Renal cortex interstitium (tissue), 11 donors: ENCODE data around the gene CFAP97D2. TPM values are rescaled to one million over a fixed set of nuclear protein-coding genes. Genes with fewer than 3 reads are reported as not detected.
"Not testable (repeated sequence)": the region's sequence is repeated elsewhere in the genome, so short reads cannot be mapped to it uniquely, and the experiment has no call there.

Source experiments
- DNase-seq, 11 donors: peaks; one replicate each; pipeline ENCODE4 v3.0.0-alpha.2; 2013; ENCODE audit warnings: low read depth in 9 of 11, low spot score in 4 of 11; ENCODE audit errors: extremely low read depth in 1 of 11
- polyA plus RNA-seq, 3 donors: library from polyadenylated mRNA; unstranded; fragments of 120-200 nt; gene quantifications; one replicate each; pipeline ENCODE4 v1.2.1, GENCODE V29; 2013; ENCODE audit not compliant: insufficient read length in 3 of 3

Gene CFAP97D2
- polyA plus RNA-seq, 3 donors = not detected

DNA sequence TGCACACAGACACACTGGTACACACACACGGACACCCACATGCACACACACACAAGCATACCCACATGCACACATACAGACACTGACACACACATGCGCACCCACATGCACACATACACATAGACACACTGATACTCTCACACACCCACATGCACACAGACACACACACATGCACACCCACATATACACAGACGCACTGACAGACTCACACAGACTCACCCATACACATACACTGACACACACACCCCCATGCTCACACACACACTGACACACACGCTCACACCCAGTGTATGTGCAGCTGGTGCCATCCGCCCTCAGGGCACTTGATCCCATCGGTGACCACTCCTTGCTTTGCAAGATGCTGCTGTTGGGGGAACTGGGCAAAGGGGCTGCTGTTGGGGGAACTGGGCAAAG lies 36.9 kb upstream of the CFAP97D2 start:
- no peak for DNase-seq

DNA sequence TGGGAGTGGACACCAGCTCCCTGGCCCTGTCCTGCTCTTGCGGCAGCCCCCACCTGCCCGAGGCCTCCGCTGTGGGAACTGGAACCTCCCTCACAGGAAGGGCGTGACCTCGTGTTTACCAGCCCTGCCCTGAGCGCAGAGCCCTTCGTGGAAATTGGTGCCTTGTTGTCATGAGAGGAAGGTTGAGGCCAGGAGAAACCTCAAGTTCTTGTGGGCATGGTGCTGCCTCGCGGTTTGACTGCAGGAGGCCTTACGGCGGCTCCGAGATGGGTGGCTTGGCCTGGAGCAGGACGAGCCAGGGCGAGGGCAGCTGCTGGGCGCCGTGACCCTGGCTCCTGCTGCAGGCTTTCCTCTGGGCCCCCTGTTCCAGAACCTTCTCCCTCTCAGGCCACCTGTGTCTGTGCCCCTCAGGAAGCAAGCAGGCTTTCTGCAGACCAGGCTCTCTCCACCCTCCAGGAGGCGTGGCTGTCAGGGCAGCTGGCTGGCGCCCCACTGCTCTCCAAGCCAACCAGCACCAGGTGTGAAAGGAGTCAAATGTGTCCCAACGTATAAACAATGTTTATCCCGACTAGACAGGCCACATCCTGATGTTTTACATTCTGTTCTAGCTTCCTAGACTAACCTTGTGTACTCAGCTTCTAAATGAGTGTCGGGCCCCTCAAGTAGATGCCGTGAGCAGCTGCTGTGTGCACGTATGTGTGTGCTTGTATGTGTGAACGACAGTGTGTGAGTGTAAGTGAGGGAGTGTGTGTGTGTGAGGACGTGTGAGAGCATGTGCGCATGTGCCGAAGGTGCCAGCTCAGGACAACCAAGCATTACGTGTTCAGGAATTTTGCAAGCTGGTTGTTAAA lies 36.2 kb upstream of the CFAP97D2 start:
- DNase-seq = no peak

DNA sequence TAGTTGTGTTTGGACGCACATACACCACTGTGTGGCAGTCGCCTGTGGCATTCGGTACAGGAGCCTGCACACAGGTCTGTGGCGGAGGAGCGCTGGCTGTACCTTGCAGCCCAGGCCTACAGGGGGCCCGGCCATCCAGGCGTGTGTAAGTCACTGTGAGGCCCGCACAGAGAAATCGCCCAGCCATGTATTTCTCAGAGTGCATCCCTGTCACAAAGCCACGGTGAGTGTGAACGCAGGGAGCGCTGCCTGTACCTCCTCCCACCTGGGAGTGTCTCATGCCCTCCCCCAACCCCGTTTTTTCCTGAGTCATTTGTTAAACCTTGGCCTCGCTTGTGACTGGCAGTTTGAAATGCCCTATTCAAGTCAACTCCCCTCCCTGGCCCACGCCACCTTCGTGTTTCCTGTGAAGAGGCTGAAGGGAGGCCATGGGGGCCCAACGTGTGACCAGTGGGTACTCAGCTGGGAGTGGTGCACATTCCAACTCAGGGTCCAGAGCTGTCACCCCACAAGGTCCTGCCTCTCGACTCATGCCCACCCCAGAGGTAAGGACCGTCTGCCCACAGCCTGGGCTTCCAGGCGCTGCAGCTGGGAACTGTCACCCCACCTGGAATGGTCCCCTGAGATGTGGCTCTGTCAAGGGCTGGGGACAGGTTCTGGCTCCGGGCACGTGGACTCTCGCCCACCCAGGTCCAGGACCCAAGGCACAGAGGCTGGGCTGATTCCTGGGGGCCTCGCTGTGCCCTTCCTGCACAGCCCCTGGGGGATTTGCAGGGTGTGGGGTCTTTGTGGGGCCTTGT lies 35.1 kb upstream of the CFAP97D2 start:
- no peak for DNase-seq

DNA sequence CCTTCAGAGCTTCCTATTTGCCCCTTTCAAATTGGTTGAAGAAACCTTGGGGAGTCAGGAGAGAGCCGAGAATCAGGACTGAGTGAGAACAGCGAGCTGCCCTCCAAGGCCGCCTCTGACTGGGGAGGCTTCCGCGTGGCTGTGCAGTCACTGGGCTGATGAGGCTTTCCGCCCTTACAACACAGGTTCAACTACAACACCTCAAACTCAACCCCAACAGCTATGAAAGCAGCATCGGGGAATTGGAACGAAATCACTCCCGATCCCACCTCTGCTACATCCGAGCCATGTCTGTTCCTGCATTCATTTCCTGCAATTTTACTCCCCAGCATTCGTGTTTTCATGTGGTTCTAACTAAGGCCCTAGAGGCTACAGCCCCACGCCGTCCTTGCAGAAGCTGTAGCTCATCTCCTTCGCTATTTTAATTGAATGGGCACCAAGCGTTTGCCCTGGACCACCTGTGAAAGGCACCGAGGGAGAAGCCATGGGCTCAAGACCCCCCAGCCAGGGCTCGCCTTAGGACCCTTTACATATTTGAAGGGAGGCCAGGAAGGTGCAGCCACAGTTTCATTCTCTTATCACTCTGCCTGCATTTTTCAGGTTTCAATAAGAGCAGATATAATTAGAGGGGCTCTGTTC lies 34.3 kb upstream of the CFAP97D2 start:
- DNase-seq = no peak

DNA sequence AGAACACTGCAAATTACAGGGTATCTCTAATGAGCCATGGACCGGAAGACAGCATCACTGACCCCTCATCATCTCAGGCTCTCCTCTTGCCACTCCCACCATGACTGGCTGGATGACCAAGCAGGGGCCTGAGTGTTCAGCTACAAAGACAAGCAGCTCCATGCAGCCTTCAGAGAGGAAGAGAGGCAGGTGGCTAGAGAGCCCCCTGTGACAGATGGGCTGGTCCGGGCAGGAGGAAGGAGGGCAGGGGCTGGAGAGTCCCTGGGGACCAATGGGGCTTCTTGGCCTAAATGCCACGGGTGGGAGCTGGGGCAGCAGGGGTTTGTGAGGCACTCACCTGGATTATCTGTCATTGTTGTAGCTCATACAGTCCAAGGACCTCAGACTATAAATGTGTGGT lies 33.8 kb upstream of the CFAP97D2 start:
- no peak for DNase-seq

DNA sequence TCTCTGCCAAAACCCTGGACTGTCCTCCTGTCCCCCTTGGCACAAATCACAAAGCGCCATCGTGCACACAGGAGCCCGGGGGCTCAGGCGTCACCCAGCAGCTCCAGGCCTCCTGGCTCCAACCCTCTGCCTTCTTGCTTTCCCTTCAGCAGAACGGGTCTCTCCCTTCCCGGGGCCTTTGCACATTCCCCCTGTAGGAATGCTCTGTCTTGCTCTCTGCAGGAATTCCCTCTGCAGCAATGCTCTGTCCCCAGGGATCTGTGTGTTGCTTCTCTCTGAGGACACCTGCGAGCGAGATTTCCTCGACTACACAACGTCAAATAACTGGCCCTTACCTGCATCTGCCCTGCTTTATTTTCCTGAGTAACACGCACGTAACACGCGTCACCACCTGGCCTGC lies 33.3 kb upstream of the CFAP97D2 start:
- no peak for DNase-seq

DNA sequence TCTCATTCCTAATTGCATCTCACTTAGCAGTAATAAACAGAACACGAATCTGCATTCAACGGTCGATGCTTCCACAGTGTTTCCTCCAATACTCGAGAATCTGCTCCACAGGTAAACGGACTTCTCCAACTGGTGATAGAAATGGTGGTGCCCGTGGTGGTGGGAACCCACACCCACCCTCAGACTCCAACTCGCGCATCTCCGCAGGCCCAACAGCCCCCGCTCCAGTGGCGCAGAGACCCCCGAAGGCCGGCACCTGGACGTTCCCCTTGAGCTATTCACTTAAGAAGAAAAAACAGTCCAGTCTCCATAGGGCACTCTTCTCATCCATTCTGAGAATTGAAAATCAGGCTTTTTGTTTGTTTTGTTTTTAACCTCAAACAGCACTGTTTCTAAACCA lies 32.9 kb upstream of the CFAP97D2 start:
- no peak for DNase-seq

DNA sequence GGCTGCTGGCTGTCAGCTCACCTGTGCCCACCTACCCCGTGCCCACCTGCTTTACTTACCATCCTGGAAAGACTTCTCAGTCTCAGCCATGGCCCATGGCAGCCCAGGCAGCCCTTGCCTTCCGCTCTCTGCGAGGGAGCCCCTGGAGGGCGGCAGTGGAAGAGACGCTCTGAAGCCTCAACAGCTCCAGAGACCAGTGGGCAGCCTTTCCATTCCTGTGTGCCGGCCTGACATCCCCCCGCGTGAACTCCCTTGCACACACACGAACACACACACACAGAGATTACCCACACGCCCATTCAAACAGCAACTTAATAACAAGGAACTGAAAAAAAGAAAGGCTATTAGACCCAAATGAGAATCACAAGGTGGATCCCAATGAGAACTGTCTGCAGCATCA lies 32.4 kb upstream of the CFAP97D2 start:
- no peak for DNase-seq

DNA sequence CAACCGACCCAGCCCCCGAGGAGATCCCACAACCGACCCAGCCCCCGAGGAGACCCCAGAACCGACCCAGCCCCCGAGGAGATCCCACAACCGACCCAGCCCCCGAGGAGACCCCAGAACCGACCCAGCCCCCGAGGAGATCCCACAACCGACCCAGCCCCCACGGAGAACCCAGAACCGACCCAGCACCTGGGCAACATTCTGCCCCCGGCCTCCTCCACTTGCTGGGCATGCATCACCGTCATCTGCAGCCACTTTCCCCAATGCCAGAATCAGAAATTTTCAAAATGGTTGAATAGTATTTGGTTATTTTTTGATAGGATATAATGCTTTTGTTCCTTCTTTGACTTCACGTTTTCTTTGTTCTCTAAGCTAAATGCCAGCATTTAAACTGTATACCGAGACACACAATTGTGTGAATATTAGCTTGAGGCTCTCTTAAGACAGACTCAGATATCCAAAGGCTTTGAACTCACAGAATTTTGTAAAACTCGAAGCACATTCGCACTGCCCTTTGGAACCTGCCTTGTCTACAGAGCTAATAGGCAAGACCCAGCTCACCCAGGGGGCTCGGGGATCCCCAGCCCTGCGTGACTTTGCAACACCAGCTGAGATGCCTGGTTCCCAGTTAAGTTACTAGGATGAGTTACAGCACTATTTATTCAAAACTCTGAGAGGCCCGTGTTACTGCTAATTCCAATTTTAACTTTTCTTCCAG lies 31.1 kb upstream of the CFAP97D2 start:
- DNase-seq = no peak

DNA sequence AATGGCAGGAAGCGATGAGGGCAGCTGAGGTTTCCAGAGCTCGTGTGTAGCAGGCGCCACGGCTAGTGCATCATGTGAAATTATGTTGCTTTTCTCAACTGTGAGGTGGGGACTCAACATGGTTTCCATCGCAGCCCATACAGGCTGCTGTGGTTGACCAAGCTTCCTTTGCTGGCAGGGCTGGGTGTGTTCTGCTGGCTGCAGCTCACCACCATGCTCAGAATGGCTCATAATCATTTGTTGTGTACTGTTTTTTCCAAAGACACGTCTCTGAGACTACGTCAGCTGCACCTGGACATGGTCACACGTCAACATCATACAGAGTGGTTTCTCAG lies 30.6 kb upstream of the CFAP97D2 start:
- DNase-seq = no peak

DNA sequence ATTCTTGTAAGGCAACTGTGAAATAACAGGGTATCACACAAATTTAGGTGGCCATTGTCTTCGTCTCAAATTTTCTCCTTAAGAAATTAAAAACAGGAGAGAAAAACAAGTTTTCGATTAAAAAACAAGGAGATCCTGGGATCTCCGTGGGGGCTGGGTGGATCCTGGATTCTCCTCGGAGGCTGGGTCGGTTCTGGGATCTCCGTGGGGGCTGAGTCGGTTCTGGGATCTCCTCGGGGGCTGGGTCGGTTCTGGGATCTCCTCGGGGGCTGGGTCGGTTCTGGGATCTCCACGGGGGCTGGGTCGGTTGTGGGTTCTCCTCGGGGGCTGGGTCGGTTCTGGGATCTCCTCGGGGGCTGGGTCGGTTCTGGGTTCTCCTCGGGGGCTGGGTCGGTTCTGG lies 30.2 kb upstream of the CFAP97D2 start:
- DNase-seq = not testable (repeated sequence)

DNA sequence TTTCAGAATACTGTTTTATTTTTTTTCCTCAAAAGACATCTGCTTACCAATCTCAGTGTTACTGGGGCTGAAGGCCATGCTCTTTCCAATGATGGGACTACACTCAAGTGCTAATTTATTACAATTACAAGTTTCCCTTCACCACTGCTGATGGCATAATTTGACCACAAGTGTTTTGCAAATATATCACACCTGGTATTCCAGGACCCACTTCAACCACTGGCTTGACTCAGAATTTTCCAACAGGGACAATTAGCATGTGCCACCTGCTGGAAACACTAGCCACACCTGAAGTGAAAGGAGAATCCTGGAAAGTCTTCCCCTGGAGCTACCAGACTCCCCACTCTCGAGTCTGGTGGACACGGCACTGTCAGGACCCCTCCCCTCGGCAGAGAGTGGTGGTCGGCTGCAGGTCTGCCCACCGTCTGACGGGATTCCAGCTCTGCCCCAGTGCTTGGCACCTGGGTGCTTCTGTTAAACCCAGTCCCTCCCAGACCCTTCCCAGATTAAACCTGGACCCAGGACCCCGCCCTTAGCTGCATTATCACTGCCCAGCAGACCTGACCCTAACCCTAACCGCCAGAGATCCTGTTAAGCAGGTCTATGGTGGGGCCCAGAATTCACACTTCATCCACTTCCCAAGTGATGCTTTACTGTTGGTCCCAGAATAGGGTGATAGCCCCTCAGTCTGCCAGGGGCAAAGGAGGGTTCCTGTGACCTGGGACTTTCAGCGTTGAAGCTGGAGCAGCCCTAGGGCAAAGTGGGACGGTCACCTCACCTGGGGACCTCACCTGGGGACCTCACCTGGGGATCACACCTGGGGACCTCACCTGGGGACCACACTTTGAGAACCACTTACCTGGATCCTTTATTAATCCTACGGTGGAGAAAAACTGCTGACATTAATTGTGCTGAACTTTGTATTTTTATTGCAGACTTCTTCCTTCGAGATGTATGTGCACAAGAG lies 29.0 kb upstream of the CFAP97D2 start:
- DNase-seq = no peak

DNA sequence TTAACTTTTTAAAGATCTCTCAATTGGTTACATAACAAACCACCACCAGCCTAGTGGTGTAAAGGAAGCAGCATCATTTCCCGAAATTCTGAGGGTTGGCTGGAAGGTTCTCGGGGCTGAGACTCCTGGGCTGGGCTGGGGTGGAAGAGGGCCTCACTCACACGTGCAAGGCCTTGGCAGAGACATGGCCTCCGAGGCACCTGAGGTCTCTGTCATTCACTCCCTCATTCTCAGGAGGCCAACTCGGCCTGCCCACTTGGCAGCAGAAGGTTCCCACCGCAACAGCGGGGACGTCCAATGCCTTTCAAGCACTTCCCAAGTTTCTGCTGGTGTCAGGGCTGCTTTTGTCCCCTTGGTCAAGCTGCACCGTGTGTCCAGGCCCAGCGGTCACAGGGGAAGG lies 28.0 kb upstream of the CFAP97D2 start:
- no peak for DNase-seq

DNA sequence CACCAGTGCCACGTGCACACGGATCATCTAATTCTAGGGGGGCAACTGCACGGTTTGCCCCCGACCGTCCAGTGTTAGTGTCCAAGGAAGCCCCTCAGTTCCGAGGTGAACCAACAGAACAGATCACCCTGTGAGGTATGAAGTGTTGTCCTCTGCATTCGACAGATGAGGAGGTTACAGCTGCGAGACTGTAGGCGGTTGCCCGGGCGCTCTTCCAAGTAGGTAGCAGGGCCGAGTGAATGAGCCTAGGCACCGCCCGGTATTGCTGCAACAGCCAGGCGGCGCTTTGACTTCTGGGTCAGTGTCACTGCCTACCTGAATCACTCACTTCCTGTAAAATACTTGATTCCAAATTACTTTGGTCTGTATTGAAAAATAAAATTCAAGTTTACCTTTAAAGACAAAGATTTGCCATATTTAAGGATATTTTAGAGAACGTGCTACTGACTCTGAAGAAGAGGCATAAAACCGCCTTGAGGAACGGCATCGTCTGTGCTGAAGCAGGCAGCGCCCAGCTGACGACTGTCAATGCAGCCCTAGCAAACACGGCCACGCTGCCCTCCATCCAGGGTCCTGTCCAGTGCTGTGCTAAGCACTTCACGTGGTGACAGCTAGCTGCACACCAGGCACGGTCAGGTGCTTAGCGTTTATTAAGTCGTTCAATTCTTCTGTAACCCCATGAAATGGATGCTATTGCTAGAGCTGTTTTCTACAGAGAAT lies 27.3 kb upstream of the CFAP97D2 start:
- no peak for DNase-seq

DNA sequence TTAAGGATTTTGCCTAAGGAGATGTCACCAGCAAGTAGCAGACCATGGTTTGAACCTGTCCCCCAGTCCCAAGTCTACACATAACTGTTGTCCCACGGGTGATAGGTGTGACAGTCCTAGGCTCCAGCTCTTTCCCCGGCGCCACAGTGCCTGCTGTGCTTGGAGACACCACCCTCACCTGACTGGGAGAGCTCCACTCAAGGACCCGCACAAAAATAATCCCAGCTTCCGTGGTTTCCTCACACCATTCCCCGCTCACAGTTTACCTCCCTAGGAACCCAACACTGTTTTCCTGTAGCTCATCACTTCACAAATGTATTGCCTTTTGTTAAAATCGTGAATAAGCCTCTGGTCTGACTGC lies 26.8 kb upstream of the CFAP97D2 start:
- no peak for DNase-seq

DNA sequence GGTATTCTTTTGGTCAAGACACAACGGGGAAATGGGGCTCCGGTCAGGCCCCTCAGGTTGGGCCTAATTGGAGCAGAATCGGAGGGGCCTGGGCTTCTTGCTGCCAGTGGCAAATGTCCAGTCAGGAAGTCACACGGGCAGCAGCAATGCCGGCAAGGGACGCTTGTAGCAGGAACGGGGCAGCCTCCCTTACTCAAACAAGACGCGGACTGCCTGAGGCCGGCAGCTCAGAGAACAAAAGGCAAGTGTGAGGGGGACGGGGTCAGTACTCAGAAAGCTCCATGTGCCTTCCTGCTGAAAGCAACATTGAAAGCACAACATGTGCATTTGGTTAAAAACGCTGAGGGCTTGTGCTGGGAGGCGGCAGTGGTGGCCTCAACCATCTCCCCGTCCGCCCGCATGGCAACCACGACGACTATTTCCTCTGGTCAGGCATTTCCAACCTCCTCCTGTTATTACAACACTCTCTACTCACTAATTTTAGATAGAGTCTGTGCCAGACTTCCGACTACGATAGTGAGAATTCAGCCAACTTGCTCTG lies 26.2 kb upstream of the CFAP97D2 start:
- no peak for DNase-seq

DNA sequence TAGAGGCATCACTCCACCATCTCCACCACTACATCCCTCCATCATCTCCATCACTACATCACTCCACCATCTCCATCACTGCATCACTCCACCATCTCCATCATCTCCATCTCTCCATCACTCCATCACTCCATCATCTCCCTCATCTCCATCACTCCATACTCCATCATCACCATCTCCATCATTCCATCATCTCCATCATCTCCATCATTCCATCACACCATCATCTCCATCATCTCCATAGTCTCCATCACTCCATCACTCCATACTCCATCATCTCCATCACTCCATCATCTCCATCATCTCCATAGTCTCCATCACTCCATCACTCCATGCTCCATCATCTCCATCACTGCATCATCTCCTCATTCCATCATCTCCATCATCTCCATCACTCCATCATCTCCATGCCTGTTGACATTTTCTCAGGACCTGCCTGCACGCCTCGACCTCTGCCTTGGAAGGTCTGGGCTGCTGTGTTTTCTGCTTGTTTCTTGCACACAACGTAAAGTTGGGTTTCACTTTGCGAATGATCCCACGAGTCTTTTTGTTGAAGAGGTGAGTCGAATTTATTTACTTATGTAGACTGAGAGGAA lies 25.5 kb upstream of the CFAP97D2 start:
- DNase-seq = no peak
